Activated CD4-positive, CD25-positive, alpha-beta regulatory T cell treated with anti-CD3 and anti-CD28 coated beads, Interleukin-2, amount 50 U/mL, for 72 hours (primary cell): Measurements from ENCODE around the gene COX14.

Experiments used
- DNase-seq: peaks from one replicate; pipeline ENCODE4 v3.0.0; 2021

COX14 gene

GRCh38 chr12:50085615-50086072 lies 26.4 kb upstream of the COX14 start:
- DNase-seq = no peak

DNA sequence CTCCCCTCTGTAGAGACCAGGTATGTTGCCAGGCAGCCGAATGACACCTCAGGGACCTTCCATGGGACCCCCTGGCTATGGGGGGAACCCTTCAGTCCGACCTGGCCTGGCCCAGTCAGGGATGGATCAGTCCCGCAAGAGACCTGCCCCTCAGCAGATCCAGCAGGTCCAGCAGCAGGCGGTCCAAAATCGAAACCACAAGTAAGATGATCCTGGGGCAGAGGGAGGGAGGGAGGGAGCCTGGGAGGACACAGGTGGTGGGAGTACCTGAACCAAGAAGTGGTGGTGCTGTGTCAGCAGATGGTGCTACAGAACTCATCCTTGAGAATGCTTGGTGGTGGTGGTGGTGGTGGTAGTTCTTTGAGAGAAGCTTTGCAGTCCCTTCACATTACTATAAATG lies 25.9 kb upstream of the COX14 start:
- no peak for DNase-seq

DNA sequence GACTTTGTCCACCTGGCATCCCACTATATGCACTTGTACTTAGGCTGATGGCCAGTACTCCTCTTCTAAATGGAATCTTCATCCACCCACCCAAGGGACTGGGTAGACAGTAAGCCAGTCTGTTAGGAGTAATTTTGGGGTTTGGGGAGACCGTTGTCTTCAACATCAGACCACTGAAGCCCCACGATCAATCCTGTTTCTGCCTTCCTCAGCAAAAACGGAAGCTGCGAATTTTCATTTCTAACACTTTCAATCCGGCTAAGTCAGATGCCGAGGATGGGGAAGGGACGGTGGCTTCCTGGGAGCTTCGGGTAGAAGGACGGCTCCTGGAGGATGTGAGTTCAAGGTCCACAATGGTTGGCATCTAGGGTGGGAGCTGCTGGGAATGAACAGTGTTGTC lies 24.9 kb upstream of the COX14 start:
- no peak for DNase-seq

DNA sequence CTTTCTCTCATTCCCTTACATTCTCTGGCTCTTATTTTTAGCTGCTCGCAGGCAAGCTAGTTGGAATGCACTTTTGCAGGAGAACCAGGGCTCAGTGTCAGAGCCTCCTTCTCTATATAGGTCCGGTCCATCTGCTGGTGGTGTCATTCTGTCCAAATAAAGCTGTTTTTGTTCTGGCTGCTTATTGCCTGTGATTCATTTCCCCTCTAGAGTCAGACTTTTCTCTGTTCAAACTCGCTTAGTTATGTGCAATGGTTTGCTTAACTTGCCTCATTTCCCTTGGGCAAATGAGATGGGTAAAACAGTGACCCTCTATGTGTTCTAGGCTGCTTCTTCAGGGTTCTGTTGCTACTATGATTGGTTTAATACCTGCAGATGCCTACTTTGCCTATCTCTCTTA lies 24.0 kb upstream of the COX14 start:
- DNase-seq = no peak

GRCh38 chr12:50088577-50089335 lies 23.3 kb upstream of the COX14 start:
- DNase-seq = peak; percentile 42

DNA sequence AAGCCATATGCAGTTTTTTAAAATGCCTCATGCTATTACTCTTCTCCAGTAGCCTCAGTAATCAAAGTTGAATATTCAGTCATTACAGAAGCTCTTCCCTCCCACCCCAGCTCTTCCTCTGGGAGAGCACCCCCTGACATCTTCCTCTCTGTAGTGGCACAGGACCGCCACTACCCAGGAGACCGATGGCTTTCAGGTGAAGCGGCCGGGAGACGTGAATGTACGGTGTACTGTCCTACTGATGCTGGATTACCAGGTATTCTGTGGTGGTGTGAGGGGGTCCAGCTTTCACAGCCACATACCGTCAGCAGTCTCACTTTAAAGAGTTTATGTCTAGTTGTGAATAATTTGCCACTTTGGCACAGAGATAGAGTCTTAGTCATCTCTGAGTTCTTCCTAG lies 22.3 kb upstream of the COX14 start:
- DNase-seq = no peak

DNA sequence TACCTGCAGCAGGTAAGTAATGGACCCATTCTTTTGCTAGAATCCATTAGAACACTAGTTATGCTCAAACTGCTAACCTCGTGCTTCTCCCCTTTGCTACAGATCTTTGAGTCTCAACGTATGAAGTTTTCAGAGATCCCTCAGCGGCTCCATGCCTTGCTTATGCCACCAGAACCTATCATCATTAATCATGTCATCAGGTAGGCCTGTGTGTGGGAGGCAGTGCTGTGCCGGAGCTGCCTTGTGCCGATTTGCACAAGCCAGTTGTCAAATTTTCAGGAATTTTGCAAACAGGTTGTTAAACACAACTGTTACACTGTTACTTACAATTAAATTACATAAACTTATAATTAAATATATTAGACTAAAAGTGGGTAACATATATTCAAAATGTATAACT lies 21.6 kb upstream of the COX14 start:
- DNase-seq = no peak

DNA sequence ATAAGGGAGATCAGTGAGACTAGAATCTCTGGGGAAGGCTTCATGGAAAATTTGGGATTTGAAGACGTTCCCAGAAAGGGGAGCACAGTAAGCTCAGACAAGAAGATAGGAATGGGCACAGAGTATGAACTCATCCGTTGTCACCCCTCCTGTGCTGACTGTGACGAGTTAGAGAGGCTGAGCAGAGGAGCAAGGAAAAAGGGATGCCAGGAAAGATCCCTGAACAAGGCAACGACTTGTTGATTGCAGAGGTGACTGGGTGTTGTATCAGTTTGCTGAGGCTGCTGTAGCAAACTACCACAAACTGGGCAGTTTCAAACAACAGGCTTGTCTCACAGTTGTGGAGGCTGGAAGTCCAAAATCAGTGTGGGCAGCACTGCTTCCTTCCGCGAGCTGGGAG lies 14.1 kb upstream of the COX14 start:
- DNase-seq = no peak

DNA sequence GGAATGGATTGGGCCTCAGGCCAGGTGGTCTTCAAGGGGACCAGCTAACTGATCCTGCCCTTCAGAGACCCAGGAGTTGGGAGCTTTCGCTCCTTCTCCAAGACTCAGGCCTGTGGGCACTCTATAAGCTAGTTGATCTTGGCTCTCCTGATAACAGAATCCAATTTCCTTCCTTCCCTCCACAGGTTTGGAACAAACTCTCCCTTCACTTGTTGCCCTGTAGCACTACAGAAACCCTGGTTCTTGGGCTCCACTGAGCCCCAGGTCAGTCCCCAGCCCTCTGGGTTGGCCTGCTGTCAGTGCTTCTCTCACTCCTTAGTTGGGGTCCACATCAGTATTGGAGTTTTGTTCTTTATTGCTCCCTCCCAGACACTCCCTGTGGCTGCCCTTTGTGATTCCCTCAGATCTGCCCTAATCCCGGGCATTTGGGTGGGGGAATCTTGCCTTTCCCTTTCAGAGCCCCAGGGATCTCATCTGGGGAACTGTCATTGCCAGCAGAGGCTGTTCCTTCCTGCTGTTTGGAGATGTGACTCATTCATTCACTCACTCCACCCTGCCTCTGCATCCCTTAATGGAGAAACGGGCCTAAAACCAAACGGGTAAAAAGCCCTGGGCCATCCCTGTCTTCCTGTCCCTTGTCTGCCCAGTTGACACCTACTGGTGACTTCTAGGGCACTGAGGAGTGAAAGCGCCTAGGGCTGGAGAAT lies 12.6 kb upstream of the COX14 start:
- no peak for DNase-seq

GRCh38 chr12:50100561-50100960 lies 11.5 kb upstream of the COX14 start:
- no peak for DNase-seq

DNA sequence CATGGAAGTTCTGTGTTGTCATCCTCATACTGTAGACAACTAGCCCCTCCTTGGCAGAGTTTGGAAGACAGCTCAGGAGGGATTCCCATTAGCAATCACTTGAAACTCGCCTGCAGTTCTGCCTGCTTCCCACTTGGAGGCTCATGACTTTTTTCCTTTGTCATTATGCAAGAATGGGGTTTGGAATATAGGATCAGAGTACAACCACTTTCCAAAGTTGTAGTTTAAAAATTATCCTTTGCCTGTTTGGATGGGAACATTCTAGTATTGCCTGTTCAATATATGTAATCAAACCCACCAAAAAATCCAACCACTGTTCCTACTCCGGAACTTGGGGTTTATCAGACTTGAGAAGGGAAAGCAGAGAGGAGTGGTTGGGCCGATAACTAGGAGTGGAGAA lies 10.4 kb upstream of the COX14 start:
- no peak for DNase-seq

GRCh38 chr12:50102131-50102531 lies 9.9 kb upstream of the COX14 start:
- DNase-seq = no peak

DNA sequence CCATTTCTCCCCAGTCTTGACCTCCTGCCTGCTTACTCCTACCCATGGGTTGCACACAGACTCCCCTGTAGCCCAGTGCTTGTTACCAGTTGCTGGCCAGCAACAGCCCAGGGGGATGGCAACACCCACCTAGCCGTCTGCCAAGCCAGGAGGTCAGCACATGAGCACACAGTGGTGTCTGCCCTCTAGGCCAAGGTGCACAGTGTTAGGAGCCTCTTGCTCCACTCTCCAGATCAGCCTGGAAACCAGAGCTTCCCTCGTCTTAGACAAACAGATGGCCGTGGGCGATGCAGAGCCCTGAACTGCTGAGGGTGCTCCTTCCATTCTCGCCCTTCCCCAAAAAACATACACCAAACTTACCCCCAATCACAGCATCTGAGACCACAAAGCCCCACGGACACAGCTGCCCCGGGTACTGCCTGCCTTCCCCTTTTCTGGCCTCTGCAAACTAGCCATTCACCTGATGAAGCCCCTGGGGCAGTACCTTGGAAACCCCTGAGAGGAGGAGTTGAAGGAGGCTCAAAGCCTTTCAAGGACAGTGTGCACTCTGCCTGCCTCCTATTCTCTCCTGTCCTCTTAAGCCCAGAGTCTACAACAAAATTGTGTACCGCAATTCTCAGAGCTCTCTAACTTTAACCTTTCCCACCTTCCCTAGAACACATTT lies 9.3 kb upstream of the COX14 start:
- DNase-seq = no peak

GRCh38 chr12:50103351-50103750 lies 8.7 kb upstream of the COX14 start:
- DNase-seq = no peak

GRCh38 chr12:50103767-50104321 lies 8.2 kb upstream of the COX14 start, which contains the start of gene GPD1:
Gene GPD1, plus strand, starts transcription at chr12:50104008. Its CDS starts 43 bp downstream, at chr12:50104051.
- DNase-seq = no peak

DNA sequence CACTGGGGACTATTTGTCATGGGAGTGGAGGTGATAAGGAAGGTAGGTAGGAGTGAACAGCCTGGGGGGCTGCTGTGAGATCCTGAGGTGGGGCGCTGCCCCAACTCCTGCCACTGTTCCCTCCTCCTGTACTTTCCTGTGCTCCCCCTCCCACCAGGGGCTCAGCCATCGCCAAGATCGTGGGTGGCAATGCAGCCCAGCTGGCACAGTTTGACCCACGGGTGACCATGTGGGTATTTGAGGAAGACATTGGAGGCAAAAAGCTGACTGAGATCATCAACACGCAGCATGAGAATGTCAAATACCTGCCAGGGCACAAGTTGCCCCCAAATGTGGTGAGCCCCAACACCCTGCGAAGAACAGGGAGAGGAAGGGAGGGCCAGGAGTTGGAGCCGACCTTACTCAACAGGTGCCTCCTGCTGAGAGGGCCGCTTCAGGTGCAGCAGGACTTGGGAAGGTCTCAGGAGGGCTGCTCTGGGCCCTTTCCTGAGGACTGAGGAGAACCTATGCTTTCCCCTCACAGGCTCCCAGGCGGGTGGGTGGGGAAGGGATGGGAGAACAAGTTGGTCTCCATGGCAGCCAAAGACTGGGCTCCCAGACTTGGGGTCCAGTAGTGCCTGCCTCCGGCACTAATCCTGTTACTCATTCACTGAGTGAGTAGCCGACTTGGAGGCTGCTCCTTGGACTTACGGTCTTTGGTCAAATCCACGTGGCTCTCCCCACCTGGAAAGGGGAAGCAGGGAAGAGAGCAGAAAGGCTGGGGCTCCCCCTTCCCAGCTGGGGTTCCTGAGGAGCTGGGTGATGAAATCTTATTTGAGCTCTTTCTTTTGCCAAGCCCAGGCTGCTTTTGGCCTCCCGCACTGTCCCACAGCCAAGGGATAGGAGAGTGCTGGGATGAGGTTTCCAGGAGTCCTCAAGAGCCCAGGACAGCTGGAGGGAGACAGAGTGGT lies 7.3 kb upstream of the COX14 start:
- no peak for DNase-seq

DNA sequence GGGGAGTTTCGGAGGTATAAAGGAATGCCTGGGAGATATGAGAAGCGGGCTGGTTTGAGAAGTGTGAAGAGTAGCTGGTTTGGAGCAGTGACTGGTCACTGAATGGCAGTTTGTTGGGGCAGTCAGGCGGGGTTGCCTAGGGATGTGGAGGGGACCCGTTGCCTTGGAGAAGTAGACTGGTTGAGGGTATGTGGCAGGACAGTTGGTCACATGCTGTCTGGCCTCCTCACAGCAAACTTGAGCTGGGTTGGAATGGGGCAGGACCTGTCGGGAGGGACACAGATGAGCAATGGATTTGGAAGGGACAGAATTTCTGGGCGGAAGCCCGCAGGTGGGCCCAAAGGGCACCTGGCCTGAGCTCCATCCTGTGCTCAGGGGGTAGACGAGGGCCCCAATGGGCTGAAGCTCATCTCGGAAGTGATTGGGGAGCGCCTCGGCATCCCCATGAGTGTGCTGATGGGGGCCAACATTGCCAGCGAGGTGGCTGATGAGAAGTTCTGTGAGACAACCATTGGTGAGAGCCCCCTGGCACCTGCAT lies 6.1 kb upstream of the COX14 start:
- no peak for DNase-seq

DNA sequence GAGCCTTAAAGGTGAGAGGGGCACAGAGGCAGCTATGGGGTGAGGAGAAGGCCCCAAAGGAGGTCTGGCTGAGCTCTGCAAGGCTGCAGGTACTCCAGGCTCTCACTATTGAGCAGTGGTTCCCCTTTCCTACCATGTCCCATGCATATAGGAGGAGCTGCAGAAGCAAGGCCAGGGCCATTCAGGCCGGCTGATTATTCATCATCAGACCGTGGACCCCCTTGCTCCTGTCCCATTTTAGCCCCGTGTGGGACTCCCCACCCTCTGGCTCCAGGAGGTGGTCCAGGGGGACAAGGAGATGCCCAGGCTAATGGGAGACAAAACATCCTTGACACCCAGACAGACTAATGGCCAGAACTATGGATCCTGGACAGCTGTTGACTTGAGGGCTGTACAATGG lies 5.1 kb upstream of the COX14 start:
- no peak for DNase-seq

DNA sequence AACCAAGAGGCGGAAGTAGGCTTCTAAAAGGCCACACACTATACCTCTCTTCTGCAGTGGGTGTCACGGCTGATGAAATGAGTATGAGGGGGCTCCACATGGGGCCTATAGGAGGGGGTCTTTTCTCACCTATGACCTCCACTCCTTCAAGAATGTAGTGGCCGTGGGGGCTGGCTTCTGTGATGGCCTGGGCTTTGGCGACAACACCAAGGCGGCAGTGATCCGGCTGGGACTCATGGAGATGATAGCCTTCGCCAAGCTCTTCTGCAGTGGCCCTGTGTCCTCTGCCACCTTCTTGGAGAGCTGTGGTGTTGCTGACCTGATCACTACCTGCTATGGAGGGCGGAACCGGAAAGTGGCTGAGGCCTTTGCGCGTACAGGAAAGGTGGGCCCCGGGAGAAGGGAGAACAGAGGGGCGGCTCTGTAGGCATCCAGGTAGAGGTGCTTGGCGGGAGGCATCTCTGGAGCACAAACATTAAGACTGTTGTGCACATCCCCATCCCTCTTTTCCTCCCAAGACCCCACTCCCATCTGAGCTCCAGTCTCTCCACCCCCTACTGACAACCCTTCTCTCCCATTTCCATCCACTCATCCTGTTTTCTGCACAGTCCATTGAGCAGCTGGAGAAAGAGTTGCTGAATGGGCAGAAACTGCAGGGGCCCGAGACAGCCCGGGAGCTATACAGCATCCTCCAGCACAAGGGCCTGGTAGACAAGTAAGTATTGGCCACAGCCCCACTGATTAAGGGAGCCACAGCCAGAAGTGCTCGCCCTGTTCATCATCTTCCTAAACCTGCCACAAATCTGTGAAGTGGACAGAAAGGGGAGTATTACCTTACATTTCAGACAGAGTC lies 4.4 kb upstream of the COX14 start:
- DNase-seq = no peak

DNA sequence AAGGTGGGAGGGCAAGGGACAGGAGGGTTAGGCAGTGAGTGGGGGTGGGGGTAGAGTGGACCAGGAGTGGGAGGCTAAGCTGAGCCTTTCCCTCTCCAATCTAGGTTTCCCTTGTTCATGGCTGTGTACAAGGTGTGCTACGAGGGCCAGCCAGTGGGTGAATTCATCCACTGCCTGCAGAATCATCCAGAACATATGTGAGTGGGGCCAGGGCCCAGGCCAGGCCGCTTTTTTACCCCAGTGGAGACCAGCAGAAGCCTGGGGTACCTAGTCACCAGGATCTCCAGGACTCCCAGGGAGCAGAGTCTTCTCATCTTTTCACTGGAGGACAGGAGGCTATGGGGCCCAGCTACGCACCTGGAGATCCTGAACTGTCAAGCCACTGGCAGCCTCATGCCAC lies 2.7 kb upstream of the COX14 start:
- DNase-seq = no peak

DNA sequence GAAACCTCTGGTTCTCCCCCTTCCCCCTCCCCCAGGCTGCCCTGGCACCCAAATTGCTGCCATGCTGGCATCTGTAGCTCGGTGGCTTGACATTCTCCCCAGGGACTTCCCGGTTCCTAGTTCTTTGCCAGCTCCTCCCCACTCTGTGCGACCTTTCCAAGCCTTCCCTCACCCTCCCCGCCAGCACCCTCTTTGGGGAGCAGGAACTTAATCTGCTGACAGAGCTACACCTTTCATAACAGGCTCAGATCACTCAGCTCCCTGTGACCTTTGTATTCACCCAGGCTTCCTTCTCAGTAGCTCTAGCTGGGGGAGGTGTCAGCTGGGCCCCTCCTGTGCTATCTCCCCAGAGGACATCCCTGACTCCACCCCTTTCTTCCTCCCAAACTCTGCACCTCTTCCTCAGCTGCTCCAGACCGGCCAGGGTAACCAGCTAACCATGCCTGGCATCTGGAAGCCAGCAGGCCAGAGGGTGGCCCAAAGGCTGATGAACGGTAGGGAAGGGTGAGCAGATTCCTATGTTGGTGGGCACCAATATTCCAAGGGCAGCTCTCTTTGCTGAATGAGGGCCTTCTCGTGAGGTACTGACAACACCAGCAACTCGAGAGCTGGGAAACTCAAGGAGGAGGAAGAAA lies 1.8 kb upstream of the COX14 start:
- DNase-seq = peak; percentile 37
